HG02870 (cell line): ENCODE results near the gene MTFR1L.
A peak's percentile ranks its signal among the peaks of the same experiment; 100 is the strongest.

Source experiments
- ATAC-seq: cut with Tn5 transposase; IDR thresholded peaks from one replicate; pipeline ENCODE4 v1.9.1; 2021; ENCODE audit warnings: mild to moderate bottlenecking, moderate library complexity; ENCODE audit not compliant: unreplicated experiment

Gene MTFR1L

GRCh38 chr1:25861316-25862286, 41.8 kb downstream of the MTFR1L start:
- ATAC-seq = no peak

- no peak for ATAC-seq
These were observed 43.2 kb downstream of the MTFR1L start for GRCh38 chr1:25862785-25863485.

GRCh38 chr1:25863486-25864262, 43.9 kb downstream of the MTFR1L start:
- no peak for ATAC-seq

- ATAC-seq = no peak
These were observed 44.7 kb downstream of the MTFR1L start for GRCh38 chr1:25864434-25864833.

GRCh38 chr1:25866288-25866687, 46.5 kb downstream of the MTFR1L start:
- no peak for ATAC-seq

- no peak for ATAC-seq
These were observed 47.6 kb downstream of the MTFR1L start for GRCh38 chr1:25867210-25867991.

GRCh38 chr1:25869909-25870606, 50.3 kb downstream of the MTFR1L start:
- ATAC-seq = no peak

- ATAC-seq = no peak
These were observed 50.9 kb downstream of the MTFR1L start for GRCh38 chr1:25870614-25871013.

- ATAC-seq = no peak
These were observed 51.4 kb downstream of the MTFR1L start for GRCh38 chr1:25871086-25871703.

GRCh38 chr1:25871704-25872494, 52.1 kb downstream of the MTFR1L start:
- ATAC-seq = no peak

- no peak for ATAC-seq
These were observed 53.0 kb downstream of the MTFR1L start for GRCh38 chr1:25872713-25873112.

GRCh38 chr1:25873120-25873519, 53.4 kb downstream of the MTFR1L start:
- ATAC-seq = no peak

- ATAC-seq = no peak
These were observed 54.5 kb downstream of the MTFR1L start for GRCh38 chr1:25874209-25874608.

- no peak for ATAC-seq
These were observed 54.9 kb downstream of the MTFR1L start for GRCh38 chr1:25874635-25875153.

- peak; percentile 44 for ATAC-seq
These were observed 55.6 kb downstream of the MTFR1L start, which contains the start of gene PAQR7 for GRCh38 chr1:25875154-25875855. Gene PAQR7 (minus strand): TSS chr1:25875708. CDS start chr1:25863839, 11,869 bp downstream.

- peak; percentile 17 for ATAC-seq
These were observed 56.3 kb downstream of the MTFR1L start for GRCh38 chr1:25875856-25876692.

- no peak for ATAC-seq
These were observed 56.9 kb downstream of the MTFR1L start for GRCh38 chr1:25876693-25877077.
